Esophagus mucosa (tissue), 1 donor: Measurements from ENCODE around the gene DGKB. TPM values are rescaled to one million over a fixed set of nuclear protein-coding genes. Genes with fewer than 3 reads are reported as not detected.

Source experiments
- ATAC-seq: fragments of 200-7000 bp; cut with Tn5 transposase; one replicate; pipeline ENCODE4 v1.9.1; 2020
- total RNA-seq: library from RNA; stranded (reverse); gene quantifications from one replicate; pipeline ENCODE4 v1.2.4, GENCODE V29; 2023
- donor health status: DM: yes; HTN: yes; CAD: no.

DGKB gene
- total RNA-seq, 1 donor from 2014 or later, result 0.08 TPM

GRCh38 chr7:14446219-14446618, 456.3 kb downstream of the DGKB start:
- ATAC-seq, result no peak

- ATAC-seq, result no peak
These were observed 464.2 kb downstream of the DGKB start for GRCh38 chr7:14438366-14438765.

- no peak for ATAC-seq
These were observed 465.7 kb downstream of the DGKB start for GRCh38 chr7:14436878-14437277.

GRCh38 chr7:14432924-14433323, 469.6 kb downstream of the DGKB start:
- ATAC-seq, result no peak

- no peak for ATAC-seq
These were observed 471.6 kb downstream of the DGKB start for GRCh38 chr7:14430926-14431325.

- no peak for ATAC-seq
These were observed 477.0 kb downstream of the DGKB start for GRCh38 chr7:14425559-14425958.

GRCh38 chr7:14424675-14425074, 477.9 kb downstream of the DGKB start:
- ATAC-seq, result no peak

GRCh38 chr7:14420768-14421167, 481.8 kb downstream of the DGKB start:
- no peak for ATAC-seq

GRCh38 chr7:14419531-14419930, 483.0 kb downstream of the DGKB start:
- no peak for ATAC-seq

GRCh38 chr7:14418633-14419032, 483.9 kb downstream of the DGKB start:
- no peak for ATAC-seq

- no peak for ATAC-seq
These were observed 488.1 kb downstream of the DGKB start for GRCh38 chr7:14414274-14414986.

- no peak for ATAC-seq
These were observed 495.1 kb downstream of the DGKB start for GRCh38 chr7:14407246-14408015.

- no peak for ATAC-seq
These were observed 499.0 kb downstream of the DGKB start for GRCh38 chr7:14403587-14403986.

- ATAC-seq, result no peak
These were observed 502.3 kb downstream of the DGKB start for GRCh38 chr7:14400271-14400670.

- no peak for ATAC-seq
These were observed 504.0 kb downstream of the DGKB start for GRCh38 chr7:14398526-14398925.

- no peak for ATAC-seq
These were observed 506.7 kb downstream of the DGKB start for GRCh38 chr7:14395860-14396259.

GRCh38 chr7:14394786-14395185, 507.8 kb downstream of the DGKB start:
- no peak for ATAC-seq

GRCh38 chr7:14389595-14389994, 513.0 kb downstream of the DGKB start:
- ATAC-seq, result no peak

GRCh38 chr7:14389181-14389591, 513.4 kb downstream of the DGKB start:
- no peak for ATAC-seq

GRCh38 chr7:14385074-14385473, 517.5 kb downstream of the DGKB start:
- ATAC-seq, result no peak

- ATAC-seq, result no peak
These were observed 520.6 kb downstream of the DGKB start for GRCh38 chr7:14381936-14382335.

- ATAC-seq, result no peak
These were observed 521.2 kb downstream of the DGKB start for GRCh38 chr7:14381306-14381705.

GRCh38 chr7:14380881-14381280, 521.7 kb downstream of the DGKB start:
- no peak for ATAC-seq

GRCh38 chr7:14377646-14378266, 524.8 kb downstream of the DGKB start:
- ATAC-seq, result no peak
